ENCODE data around the gene GGTA1.

Gene GGTA1

GRCh38 chr9:121453232-121453892 is 46.3 kb downstream of the GGTA1 start:
- in situ Hi-C loops (cut with HindIII; ENCODE audit: low sequenced_read_pairs) = no loop called here
- no peak overlapping the region for H3K4me3 ChIP-seq (ENCODE audit: low read depth, low read length)
- TF ChIP-seq CTCF (IDR thresholded peaks at IDR 0.05; ENCODE audit: low read depth, low read length, missing control alignments) = no peak
- DNase-seq (ENCODE audit: low read depth) = no peak

GRCh38 chr9:121452085-121452484 is 47.6 kb downstream of the GGTA1 start:
- in situ Hi-C loops (cut with HindIII; ENCODE audit: low sequenced_read_pairs) = no loop called here
- no peak overlapping the region for H3K4me3 ChIP-seq (ENCODE audit: low read depth, low read length)
- DNase-seq (ENCODE audit: low read depth) = no peak
- TF ChIP-seq CTCF (IDR thresholded peaks at IDR 0.05; ENCODE audit: low read depth, low read length, missing control alignments) = no peak

- no peak for TF ChIP-seq CTCF (IDR thresholded peaks at IDR 0.05; ENCODE audit: low read depth, low read length, missing control alignments)
- in situ Hi-C loops (cut with HindIII; ENCODE audit: low sequenced_read_pairs) = no loop called here
- no peak overlapping the region for H3K4me3 ChIP-seq (ENCODE audit: low read depth, low read length)
- no peak for DNase-seq (ENCODE audit: low read depth)
These were observed 48.1 kb downstream of the GGTA1 start for GRCh38 chr9:121451586-121451985.

- TF ChIP-seq CTCF (IDR thresholded peaks at IDR 0.05; ENCODE audit: low read depth, low read length, missing control alignments) = no peak
- H3K4me3 ChIP-seq (ENCODE audit: low read depth, low read length) = no peak overlapping the region
- no peak for DNase-seq (ENCODE audit: low read depth)
- in situ Hi-C loops (cut with HindIII; ENCODE audit: low sequenced_read_pairs) = no loop called here
These were observed 49.4 kb downstream of the GGTA1 start for GRCh38 chr9:121450241-121450640.

GRCh38 chr9:121449786-121450185 is 49.9 kb downstream of the GGTA1 start:
- TF ChIP-seq CTCF (IDR thresholded peaks at IDR 0.05; ENCODE audit: low read depth, low read length, missing control alignments) = no peak
- no peak for DNase-seq (ENCODE audit: low read depth)
- in situ Hi-C loops (cut with HindIII; ENCODE audit: low sequenced_read_pairs) = loop anchor here (5.0 kb wide), 1 partner anchor 73 kb away; no protein-coding TSS in a partner anchor

GRCh38 chr9:121447321-121447834 is 52.3 kb downstream of the GGTA1 start:
- H3K4me3 ChIP-seq (ENCODE audit: low read depth, low read length) = no peak overlapping the region
- in situ Hi-C loops (cut with HindIII; ENCODE audit: low sequenced_read_pairs) = loop anchor here (5.0 kb wide), 1 partner anchor 75 kb away; no protein-coding TSS in a partner anchor
- TF ChIP-seq CTCF (IDR thresholded peaks at IDR 0.05; ENCODE audit: low read depth, low read length, missing control alignments) = no peak
- peak; percentile 86 for DNase-seq (ENCODE audit: low read depth)

More at GRCh38 chr9:121449786-121450185, 49.9 kb downstream of the GGTA1 start:
- H3K4me3 ChIP-seq (ENCODE audit: low read depth, low read length) = no peak overlapping the region

Measured in astrocyte of the cerebellum (primary cell).